Neutrophil (primary cell): ENCODE data around the gene PSMD3.

Source experiments
- H3K27ac ChIP-seq: fragments of 200-600 bp; sonication (generic); 2 replicates; pipeline ENCODE4 v1.5.1; 2016; ENCODE audit warnings: mild to moderate bottlenecking, moderate library complexity
- H3K27me3 ChIP-seq: fragments of 200-600 bp; sonication (generic); 2 replicates; pipeline ENCODE4 v1.6.0; 2016; ENCODE audit warnings: mild to moderate bottlenecking
- H3K36me3 ChIP-seq: fragments of 200-600 bp; sonication (generic); 2 replicates; pipeline ENCODE4 v1.5.1; 2017
- H3K4me1 ChIP-seq, 2 experiments: fragments of 200-600 bp in 1 of 2; sonication (generic) in 1 of 2; 1 replicate in 1 of 2; 2 replicates in 1 of 2; pipeline versions ENCODE4 v1.5.1 to v1.6.1; 2013 to 2016; ENCODE audit warnings: low read depth in 1 of 2, low read length in 1 of 2, mild to moderate bottlenecking in 1 of 2, moderate library complexity in 1 of 2; ENCODE audit not compliant: control insufficient read depth in 1 of 2, insufficient read depth in 1 of 2
- H3K4me3 ChIP-seq, 2 experiments: fragments of 200-600 bp in 1 of 2; sonication (generic) in 1 of 2; 1 replicate in 1 of 2; 2 replicates in 1 of 2; pipeline ENCODE4 v1.5.1; 2013 to 2016; ENCODE audit warnings: low read depth in 1 of 2, low read length in 1 of 2, mild to moderate bottlenecking in 1 of 2, moderate library complexity in 1 of 2
- H3K9me3 ChIP-seq: fragments of 200-600 bp; sonication (generic); 2 replicates; pipeline ENCODE4 v1.5.1; 2016
- CTCF ChIP-seq: fragments of 200-600 bp; sonication (generic); IDR thresholded peaks from 2 replicates; pipeline ENCODE4 v1.5.1; 2016; ENCODE audit warnings: antibody characterized with exemption

PSMD3 gene

DNA sequence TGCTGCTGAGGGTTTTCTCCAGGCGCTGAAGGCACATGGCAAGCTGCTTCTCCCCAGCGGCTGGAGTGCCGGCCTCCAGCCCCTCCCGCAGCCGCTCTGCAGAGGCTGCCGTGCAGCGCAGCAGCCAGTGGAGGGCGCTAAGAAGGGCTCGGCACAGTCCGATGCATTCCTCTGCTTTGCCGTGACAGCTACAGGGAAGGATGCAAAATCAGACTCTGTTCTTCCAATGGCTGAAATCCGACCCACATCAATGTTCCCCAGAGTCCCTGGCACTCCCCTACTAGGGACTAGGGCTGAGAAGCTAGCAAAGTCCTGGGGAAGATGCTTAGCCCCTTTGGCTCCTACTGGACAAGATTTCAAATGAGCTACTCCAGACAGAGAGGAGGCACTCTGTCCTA is 54.6 kb downstream of the PSMD3 start:
- no peak overlapping the region for H3K27ac ChIP-seq
- H3K27me3 ChIP-seq = no peaks in the 10 kb centered on the region
- H3K4me1 ChIP-seq = peaks cover 0 to 7% of the 10 kb centered on the region in 2 experiments
- H3K4me3 ChIP-seq = no peak overlapping the region
- TF ChIP-seq CTCF = no peak
- H3K36me3 ChIP-seq = peaks cover 55% of the 10 kb centered on the region
- H3K9me3 ChIP-seq = no peaks in the 10 kb centered on the region

DNA sequence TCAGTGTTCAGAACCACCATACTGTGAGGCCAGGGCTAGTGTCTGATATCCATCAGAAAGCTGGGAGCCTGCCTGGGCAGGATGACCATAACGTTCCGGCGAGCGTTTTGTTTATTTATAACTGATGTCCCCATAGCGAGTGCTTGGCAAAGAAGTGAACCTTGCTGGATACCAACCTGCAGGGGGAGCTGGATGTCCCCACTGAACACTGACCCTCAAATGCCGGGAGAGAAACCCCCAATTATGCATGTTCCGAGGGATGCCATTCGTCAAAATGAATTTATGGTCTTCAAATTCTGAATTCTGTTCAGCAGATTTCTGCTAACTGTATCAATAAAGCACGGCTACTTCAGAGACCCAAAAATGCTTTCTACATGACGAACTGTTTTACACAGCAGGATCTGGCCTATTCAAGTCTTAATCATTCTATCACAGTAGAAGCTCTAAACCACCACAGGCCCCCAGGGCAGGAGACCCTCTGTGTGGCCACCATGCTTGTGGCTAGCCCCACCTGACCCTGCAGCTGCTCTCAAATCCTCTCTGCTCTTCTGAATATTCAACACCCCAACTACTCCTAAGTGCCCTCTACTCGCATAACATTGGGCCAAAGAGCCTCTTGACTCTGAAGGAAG is 58.4 kb downstream of the PSMD3 start:
- Histone ChIP-seq H3K36me3 (peaks cover 19% of the 10 kb centered on the region), H3K9me3 (no peaks in the 10 kb centered on the region), H3K27ac (no peak overlapping the region), H3K27me3 (no peaks in the 10 kb centered on the region), H3K4me1 (peaks cover 0 to 7% of the 10 kb centered on the region in 2 experiments), H3K4me3 (no peak overlapping the region)
- TF ChIP-seq CTCF = no peak

DNA sequence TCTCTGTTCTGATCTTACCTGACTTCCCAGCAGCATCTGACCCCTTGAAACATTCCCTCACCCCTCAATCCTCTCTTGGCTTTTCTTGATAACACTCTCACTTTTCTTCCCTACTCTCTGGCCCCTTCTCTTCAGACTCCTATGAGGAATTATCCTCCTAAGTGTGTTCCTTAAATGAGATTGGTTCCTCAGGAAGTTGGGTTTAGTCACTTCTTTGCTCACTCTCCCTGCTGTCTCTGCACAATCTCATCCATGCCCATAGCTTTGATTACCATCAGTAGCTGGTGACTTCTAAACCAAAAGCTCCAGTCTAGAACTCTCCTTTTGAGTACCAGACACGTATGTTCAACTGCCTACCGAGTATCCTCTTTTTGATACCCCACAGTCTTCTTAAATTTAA is 60.6 kb downstream of the PSMD3 start:
- Histone ChIP-seq H3K36me3 (peaks cover 7% of the 10 kb centered on the region), H3K4me3 (no peak overlapping the region), H3K4me1 (peaks cover 0 to 7% of the 10 kb centered on the region in 2 experiments), H3K27me3 (no peaks in the 10 kb centered on the region), H3K9me3 (no peaks in the 10 kb centered on the region), H3K27ac (no peak overlapping the region)
- no peak for TF ChIP-seq CTCF
